GM18858 (cell line): Measurements from ENCODE around the gene RNF220.

ENCODE experiments used
- ATAC-seq: cut with Tn5 transposase; IDR thresholded peaks from one replicate; pipeline ENCODE4 v1.9.1; 2021; ENCODE audit not compliant: unreplicated experiment

RNF220 gene

GRCh38 chr1:44519035-44519676 is 114.1 kb downstream of the RNF220 start:
- ATAC-seq: no peak

DNA sequence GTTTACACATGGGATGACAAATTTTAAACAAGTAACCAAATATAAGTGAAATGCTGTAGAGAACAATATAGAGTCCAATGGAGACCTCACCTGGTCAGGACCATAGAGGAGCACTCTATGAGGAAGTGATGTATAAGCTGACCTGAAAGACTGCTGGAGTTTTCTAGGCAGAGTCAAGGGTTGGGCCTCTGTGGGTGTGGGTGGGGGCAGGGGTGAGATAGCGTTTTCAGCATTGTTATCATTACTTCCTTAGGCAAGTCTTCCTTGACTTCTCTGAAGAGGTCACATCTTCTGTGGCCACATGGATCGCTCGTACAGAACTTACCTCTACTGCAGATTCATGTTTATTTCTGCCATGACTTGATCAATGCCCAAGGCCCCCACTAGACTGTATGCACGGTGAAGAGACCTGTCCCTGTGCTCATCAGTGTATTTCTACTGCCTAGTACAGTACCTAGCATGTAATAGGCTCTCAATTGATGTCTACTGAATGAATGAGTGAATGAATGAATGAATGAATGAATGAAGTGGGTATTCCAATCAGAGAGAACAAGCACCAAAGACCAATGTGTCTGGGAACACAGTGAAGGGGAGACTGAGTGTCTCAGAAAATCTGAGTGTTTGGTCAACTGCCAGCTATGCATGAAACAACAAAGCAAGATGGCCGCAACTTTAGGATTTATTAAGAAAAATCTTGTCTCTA is 116.5 kb downstream of the RNF220 start:
- ATAC-seq: no peak

DNA sequence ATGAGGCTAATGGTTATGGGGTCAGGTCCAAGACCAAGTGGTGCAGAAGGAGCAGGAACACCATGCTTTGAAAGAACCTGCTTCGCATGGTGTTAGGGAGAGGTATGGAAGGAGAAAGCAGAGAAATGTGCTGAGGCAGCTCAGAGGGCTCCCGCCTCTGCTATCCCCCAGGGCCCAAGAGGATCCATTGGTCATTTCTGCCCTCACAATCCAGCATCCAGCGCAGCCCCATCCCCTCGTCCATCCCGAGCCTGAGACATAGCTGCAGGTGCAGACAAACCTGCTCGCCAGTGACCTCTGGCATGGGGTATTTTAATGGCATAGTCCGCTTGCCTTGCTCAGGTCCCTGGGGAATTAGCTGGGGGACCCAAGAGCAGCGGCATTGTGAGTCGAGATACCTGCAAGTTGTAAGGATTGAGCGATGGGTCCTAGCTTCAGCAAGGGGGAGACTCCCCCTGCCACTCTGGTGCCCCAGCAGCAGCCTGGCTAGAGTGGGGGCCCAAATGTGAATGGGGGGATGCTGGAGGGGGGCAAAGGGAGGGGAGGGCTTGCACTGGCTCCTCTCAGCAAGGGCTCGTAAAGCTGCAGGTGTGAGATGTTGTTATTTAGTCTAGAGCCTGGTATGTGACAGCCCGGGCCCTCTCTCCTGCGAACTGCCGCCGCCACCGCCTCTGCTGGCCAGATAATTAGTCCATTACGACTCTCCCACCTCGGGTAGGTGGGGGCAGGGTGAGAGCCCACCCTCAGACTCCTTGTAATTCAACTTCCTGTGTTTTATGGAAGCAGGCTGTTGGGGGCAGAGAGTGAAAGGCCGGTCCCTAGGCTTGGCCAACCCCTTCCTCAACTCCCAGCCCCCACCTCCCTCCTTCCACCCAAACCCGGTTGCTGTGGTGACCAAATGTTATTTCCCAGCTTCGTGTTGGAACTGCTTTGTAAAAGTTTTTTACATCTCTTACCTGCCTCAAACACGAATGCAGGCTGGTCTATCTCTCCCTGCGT is 118.8 kb downstream of the RNF220 start:
- no peak for ATAC-seq

DNA sequence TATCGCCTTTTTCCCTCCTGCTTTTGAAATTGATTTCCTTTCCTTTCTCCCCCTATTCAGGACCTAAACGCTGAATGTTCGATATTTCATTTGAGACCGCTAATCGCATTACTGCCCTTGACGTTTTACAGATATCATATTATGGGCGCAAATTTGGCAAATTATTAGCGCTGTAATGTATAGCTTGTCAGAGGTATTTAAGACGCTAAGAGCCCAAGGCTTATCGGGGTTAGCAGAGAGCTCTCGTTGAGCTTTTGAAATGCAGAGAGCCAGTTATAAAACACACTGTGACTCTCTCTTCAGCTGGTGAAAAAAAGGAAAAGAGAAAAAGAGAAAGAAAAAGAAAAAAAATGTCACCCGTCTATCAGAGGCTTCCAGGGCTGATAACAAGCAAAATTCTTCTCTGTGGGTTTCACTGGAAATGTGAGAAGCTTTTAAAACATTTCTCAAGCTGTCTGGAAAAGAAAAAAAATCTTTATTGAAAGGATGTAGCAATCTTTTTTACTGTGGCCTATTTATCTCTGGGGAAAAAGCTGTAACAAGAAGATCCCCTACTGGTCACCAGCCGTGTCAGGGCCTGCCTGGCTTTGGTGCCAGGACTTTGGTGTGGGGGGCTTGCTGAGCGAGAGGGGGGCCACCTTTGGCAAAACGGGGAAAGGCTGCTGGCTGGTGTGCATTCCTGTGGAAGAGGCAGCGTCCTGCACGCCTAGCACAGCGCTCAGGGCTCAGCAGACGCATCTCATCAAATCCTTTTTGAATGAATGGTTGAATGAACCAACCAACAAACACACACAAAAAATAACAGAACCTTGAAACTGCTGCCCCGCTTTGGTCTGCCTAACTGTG is 119.8 kb downstream of the RNF220 start:
- ATAC-seq: no peak

GRCh38 chr1:44526295-44527073 is 121.4 kb downstream of the RNF220 start:
- no peak for ATAC-seq

- no peak for ATAC-seq
Observed at GRCh38 chr1:44531785-44532566, 126.9 kb downstream of the RNF220 start.

DNA sequence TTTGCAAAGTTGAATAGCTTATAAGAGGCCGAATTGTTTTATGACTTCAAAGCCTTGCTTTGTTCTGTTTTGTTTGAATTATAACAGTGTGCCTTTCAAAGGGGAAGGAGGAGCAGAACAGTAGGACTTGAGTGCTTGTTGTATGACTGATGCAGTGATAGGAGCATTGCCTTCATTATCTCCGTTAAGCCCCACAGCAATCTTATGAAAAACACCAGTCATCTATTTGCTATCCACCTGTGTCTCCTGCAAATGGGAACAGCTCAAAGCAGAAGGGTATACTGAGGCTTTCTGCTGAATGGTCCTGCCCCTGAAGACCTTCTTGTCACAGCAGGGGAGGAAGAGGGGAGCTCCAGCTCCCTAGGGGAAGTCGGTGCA is 127.5 kb downstream of the RNF220 start:
- ATAC-seq: no peak

GRCh38 chr1:44534771-44535170 is 129.7 kb downstream of the RNF220 start:
- ATAC-seq: no peak

DNA sequence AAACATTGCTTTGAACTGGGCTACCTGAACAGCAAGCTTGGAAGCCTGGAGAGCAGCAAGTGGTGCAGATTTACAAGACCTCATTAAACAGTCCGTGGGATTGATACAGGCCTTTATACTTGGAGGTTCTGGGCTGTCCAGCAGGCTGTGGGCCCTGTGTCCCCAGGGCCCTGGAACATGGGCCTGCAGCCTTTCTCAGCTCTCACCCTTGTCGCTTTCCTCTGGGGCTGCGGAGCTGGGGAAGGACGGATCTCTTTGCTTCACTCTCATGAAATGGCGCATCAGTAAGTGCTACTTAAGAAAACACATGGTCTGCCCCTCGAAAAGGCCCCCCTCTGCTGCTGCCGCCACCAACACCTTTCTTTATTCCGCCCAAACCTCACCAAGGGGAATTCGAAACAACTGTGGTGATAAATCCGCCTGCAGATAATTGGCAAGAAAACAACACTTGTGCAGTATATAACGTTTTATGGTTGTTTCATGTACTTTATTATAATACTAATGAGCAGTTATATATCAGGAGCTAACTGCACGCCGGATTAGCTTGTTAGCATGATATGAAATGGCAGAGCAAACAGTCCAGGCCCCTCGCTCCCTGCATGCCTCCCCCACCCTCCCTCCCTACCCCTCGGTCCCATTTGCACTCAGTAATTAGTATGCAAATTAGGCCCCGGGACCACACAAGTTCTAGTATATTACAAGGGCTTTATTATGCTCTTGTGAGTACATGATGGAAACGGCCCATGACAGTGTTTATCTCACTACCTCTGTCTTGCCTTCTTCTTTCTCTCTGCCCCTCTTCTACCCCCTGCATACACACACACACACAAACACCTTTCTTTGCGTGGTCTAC is 131.5 kb downstream of the RNF220 start:
- ATAC-seq: no peak

- no peak for ATAC-seq
Observed at GRCh38 chr1:44537538-44537937, 132.5 kb downstream of the RNF220 start.

GRCh38 chr1:44537956-44538355 is 132.9 kb downstream of the RNF220 start:
- no peak for ATAC-seq

DNA sequence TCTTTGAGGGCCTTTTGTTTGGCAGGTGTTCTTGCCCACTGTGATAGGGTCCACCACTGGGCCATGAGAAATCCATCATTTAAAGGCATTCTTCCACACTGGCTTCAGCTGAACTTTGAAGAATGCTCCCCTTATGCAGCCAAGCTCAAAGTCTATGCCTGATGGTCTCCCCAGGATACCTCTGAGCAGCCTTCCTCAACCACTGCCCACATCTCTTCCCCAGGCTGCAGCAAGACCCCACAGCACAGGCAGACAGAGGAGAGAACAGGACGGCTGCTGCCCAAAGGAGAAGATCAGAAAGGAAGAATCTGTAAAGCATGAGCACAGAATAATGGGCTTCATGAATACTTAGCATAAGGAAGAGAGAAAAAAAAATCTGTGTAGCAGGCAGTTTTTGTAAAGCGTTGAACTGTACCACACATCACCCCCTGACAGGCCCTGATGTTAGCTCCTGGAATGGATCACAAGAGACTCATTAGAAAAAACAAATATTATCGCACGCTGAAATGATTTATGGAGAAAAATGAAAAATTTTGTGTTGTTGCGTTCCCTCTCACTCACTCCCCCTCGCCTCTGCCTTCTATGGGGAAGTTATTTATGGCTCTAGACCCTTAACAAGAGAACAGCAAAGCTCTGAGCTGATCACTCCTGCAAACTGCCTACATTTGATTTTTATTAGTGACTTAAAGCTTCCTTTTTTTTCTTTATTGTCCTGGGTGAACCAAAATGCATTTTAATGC is 135.1 kb downstream of the RNF220 start:
- no peak for ATAC-seq

DNA sequence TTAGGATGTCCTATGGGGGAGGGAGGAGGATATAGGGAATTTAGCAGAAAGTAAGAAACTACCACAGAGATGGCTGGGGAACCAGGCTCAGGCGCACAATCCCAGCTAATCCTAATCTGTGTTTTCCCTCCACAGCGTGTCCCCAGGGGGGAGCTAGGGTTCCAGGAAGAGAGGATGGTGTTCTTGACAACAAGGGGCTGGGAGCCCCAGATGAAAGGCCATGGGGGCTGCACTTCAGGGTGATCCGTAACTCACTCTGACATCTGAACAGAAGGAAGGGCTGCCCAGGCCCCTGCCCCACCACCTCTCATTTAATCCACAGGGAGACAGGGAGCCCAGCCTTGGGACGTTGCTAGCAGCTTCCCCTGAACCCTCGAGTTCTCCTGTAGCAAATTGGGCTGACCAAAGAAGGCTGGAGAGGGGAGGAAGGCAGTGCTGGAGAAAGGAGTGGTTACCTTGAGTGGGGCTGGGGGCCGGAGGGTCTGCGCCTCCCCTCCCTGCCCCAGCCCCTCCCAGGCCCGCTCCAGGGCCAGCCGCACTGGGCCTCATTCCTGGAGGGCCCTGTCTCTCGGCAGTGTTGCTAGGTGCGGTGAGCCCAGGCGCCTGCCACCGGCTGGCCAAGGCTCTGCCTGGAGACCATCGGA is 137.5 kb downstream of the RNF220 start:
- ATAC-seq: no peak

GRCh38 chr1:44543064-44543744 is 138.1 kb downstream of the RNF220 start:
- no peak for ATAC-seq

GRCh38 chr1:44543786-44544185 is 138.7 kb downstream of the RNF220 start:
- no peak for ATAC-seq

- ATAC-seq: no peak
Observed at GRCh38 chr1:44544960-44545359, 139.9 kb downstream of the RNF220 start.

- ATAC-seq: no peak
Observed at GRCh38 chr1:44545961-44546360, 140.9 kb downstream of the RNF220 start.
